Neural cell (in vitro differentiated cells): Measurements from ENCODE around the gene PREX1.

Source experiments
- CTCF ChIP-seq: fragments of 450-650 bp; IDR thresholded peaks from 2 replicates; pipeline ENCODE4 v1.5.1; 2014; ENCODE audit warnings: antibody characterized with exemption, mild to moderate bottlenecking, moderate library complexity; ENCODE audit not compliant: poor library complexity, severe bottlenecking
- EP300 ChIP-seq: fragments of 450-650 bp; conservative IDR thresholded peaks from 2 replicates; pipeline ENCODE4 v1.6.1; 2014; ENCODE audit warnings: antibody characterized with exemption, mild to moderate bottlenecking, moderate library complexity; ENCODE audit not compliant: poor library complexity, severe bottlenecking
- POLR2AphosphoS5 ChIP-seq: IDR thresholded peaks from 2 replicates; pipeline ENCODE4 v1.6.1; 2012
- RAD21 ChIP-seq: fragments of 450-650 bp; conservative IDR thresholded peaks from 2 replicates; pipeline ENCODE4 v1.6.1; 2014; ENCODE audit warnings: antibody characterized with exemption, mild to moderate bottlenecking, moderate library complexity
- REST ChIP-seq: IDR thresholded peaks from 2 replicates; pipeline ENCODE4 v1.6.1; 2012; ENCODE audit warnings: borderline replicate concordance
- SMC3 ChIP-seq: fragments of 450-650 bp; conservative IDR thresholded peaks from 2 replicates; pipeline ENCODE4 v1.6.1; 2014; ENCODE audit warnings: antibody characterized with exemption, mild to moderate bottlenecking, moderate library complexity; ENCODE audit not compliant: poor library complexity
- TAF1 ChIP-seq: IDR thresholded peaks from 2 replicates; pipeline ENCODE4 v1.6.1; 2012; ENCODE audit warnings: low read depth

GRCh38 chr20:48634641-48635040 lies 193.2 kb downstream of the PREX1 start:
- no peak for TF ChIP-seq CTCF
- TF ChIP-seq SMC3 = no peak
- TF ChIP-seq RAD21 = no peak
- no peak for TF ChIP-seq EP300
- TF ChIP-seq REST = no peak
- no peak for TF ChIP-seq POLR2AphosphoS5
- no peak for TF ChIP-seq TAF1
